AG09319 (cell line): ENCODE results near the gene HES4.

ENCODE experiments used
- DNase-seq: peaks from one replicate; pipeline ENCODE4 v3.0.0-alpha.2; 2010; ENCODE audit warnings: low read depth; ENCODE audit errors: extremely low read depth
- TF ChIP-seq, protein P1 (sequence below): IDR thresholded peaks from 2 replicates; pipeline ENCODE4 v1.5.1; 2011; ENCODE audit warnings: low read depth, mild to moderate bottlenecking, inconsistent platforms, low read length, moderate library complexity

HES4 gene

DNA sequence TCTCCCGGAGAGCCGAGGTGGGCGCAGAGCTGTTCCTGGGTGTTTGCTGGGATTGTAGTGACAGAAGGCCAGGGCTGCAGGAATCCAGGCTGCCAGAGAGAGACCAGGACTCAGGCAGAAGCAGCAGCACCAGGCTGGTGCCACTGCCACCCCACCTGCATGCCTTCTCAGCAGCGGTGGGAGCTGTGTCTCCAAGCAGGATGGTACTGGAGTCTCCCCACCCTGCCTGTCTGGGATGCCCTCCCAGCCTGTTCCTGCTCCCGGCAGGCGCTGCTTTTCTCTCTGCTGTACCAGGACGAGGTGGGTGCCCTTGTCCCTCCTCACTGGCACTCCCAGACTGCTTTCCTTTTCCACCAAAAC, 4.5 kb upstream of the HES4 start:
- TF ChIP-seq, protein P1, sequence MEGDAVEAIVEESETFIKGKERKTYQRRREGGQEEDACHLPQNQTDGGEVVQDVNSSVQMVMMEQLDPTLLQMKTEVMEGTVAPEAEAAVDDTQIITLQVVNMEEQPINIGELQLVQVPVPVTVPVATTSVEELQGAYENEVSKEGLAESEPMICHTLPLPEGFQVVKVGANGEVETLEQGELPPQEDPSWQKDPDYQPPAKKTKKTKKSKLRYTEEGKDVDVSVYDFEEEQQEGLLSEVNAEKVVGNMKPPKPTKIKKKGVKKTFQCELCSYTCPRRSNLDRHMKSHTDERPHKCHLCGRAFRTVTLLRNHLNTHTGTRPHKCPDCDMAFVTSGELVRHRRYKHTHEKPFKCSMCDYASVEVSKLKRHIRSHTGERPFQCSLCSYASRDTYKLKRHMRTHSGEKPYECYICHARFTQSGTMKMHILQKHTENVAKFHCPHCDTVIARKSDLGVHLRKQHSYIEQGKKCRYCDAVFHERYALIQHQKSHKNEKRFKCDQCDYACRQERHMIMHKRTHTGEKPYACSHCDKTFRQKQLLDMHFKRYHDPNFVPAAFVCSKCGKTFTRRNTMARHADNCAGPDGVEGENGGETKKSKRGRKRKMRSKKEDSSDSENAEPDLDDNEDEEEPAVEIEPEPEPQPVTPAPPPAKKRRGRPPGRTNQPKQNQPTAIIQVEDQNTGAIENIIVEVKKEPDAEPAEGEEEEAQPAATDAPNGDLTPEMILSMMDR = no peak
- DNase-seq = no peak

DNA sequence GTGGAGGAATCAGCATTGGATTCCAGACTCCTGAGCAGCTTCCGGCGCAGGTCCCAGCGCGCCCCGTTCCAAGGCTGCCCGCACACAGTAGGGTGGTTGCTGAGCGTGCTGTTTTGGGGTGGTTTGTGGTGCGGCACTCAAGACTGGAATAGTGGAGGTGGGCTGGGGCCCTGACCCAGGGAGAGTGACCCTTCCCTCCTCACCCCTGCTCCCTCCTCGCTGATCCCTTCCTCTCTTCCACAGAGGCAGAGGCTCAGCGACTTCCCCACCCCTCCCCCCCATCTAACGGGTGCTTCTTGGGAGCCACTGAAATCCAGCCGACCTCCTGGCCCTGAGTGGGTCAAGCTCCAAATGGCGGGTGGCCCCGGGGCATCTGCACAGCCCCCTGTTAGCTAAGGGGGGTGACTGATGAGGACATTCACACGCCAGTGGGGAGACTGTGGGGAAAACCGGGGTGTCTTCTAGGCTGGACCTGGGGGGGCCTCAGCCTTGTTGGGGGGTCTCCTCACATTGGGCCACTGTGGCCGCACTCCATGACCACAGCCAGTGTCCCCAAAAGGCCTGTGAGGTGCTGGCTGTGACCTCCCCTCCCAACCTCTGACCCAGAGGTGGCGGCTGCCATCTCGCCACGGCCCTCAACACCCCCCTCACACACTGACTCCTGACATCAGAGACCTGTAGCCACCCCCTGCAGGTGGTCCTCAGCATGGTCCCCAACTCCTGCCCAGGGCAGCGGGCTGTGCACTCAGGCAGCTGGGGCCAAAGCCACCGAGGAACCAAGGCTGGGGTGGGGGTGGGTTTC, 3.9 kb upstream of the HES4 start:
- DNase-seq = no peak
- TF ChIP-seq, protein P1 = no peak

DNA sequence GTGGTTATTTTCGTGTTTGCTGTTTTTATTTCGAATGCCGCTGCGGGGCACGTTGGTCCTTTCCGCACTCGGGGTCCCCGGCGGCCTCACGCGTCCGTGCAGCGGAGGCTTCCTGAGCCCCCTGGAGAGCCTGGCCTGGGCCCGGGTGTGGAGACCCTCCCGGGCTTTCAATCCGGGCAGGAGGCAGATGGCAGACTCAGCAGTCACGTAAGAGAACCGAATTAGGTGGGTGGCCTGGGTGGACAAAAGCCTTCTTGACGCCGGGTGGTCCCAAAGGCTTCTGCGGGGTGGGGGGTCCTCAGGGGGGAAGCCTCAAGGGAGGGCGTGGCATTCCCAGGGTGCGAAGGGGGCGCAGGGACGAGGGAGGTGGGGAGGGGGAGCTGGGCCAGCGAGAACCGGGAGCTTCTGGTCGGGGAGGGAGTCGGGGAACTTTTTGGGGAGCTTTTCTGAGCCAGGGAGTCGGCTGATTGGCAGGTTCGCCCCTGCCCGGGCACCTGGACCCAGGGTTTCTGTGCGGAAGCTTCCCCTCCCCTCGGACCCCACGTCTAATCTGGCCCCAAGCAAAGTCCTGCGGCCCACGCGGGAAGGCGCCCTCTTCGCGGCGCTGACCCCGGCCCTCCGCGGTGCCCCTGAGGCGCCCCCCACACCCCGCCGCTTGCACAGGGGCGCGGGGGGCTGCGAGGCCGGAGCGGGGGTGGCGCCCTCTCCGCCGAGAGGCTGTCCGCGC, 1.3 kb upstream of the HES4 start:
- DNase-seq = no peak
- TF ChIP-seq, protein P1 = no peak

DNA sequence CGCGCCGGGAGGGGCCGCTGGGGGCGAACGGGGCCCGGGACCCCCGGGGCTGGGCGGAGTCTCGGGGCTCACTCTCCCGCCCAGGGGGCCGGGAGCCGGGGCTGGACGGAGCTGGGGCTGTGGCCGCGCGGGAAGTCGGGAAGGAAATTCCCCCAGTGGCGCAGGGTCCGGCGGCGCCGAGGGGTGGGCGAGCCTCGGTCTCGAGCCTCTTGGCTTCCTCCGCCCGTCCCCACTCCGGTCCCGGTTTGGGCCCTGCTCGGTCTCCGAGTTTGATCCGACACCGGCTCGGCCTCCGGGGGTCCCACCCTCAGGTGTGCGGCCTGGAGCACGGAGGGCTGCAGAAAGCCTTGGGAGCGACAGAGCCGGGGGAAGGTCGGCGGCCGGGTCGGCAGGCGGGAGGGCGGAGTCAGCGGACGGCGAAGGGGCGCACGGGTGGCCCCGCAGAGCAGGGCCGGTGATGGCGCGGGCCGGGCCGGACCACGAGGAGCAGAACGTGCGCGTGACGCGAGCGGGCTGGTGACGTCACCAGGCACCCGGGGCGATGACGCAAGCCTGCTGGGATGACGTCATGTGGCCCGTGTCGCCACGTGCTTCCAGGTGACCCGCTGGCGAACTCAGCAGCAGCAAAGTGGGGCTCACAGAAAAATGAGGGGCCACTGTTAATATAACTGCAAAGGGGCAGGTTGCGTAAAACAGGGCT, 610 bp upstream of the HES4 start:
- TF ChIP-seq, protein P1 = no peak
- DNase-seq = no peak

DNA sequence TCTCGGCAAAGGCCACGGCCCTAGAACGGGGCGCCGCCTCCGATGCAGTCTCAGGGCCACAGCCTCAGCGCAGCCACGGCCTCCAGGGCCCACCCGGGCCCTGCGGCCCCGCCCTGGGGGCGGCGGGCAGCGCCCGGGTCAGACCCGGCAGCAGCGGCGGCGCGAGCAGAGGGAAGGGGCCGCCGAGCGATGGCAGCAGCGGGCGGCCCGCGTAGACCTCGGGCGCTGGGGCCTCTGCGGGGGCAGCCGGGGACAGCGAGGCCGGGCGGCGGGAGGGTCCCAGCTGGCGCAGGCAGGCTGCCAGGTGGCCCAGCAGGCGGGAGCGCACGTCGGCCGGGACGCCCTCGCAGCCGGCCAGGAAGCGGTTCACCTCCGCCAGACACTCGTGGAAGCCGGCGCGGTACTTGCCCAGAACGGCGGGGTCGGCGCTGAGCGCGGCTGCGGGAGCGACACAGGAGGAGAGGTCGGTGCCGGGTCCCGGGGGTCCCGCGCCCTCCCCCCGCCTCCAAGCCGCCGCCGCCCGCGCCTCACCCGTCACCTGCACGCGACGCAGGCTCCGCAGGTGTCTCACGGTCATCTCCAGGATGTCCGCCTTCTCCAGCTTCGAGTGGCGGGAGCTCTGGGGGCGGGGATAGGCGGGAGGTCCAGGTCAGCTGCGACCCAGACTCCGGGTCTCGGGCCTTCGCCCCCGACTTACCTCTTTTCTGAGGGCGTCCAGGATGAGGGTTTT, 737 bp downstream of the HES4 start:
- DNase-seq = no peak
- TF ChIP-seq, protein P1 = no peak

GRCh38 chr1:998745-998994, 1.2 kb downstream of the HES4 start:
- TF ChIP-seq, protein P1 = no peak
- DNase-seq = no peak
